Trophoblast cell (in vitro differentiated cells and primary cell): ENCODE measurements around the gene CPM.

ENCODE experiments used
- DNase-seq, 2 donors: peaks; one replicate each; pipeline ENCODE4 v3.0.0-alpha.2; 2016
- H2AFZ ChIP-seq: 2 replicates; pipeline ENCODE4 v1.6.1; 2013; ENCODE audit warnings: low read length, moderate library complexity, mild to moderate bottlenecking; ENCODE audit not compliant: insufficient read depth, poor library complexity
- H2AK5ac ChIP-seq: 2 replicates; pipeline ENCODE4 v1.6.1; 2013; ENCODE audit warnings: mild to moderate bottlenecking, low read length
- H2BK120ac ChIP-seq: 2 replicates; pipeline ENCODE4 v1.6.1; 2013; ENCODE audit warnings: low read length, mild to moderate bottlenecking, moderate library complexity; ENCODE audit not compliant: insufficient read depth, poor library complexity
- H2BK12ac ChIP-seq: 2 replicates; pipeline ENCODE4 v1.6.1; 2013; ENCODE audit warnings: mild to moderate bottlenecking, low read length, moderate library complexity
- H2BK5ac ChIP-seq: 2 replicates; pipeline ENCODE4 v1.6.1; 2013; ENCODE audit warnings: low read length, low read depth, moderate library complexity, mild to moderate bottlenecking; ENCODE audit not compliant: poor library complexity
- H3K14ac ChIP-seq: 2 replicates; pipeline ENCODE4 v1.6.1; 2013; ENCODE audit warnings: mild to moderate bottlenecking, low read length
- H3K18ac ChIP-seq: 2 replicates; pipeline ENCODE4 v1.6.1; 2013; ENCODE audit warnings: mild to moderate bottlenecking, low read length
- H3K23ac ChIP-seq: 2 replicates; pipeline ENCODE4 v1.6.1; 2013; ENCODE audit warnings: low read length
- H3K27ac ChIP-seq: 2 replicates; pipeline ENCODE4 v1.5.1; 2013; ENCODE audit warnings: low read depth, mild to moderate bottlenecking, inconsistent platforms, low read length, moderate library complexity
- H3K27me3 ChIP-seq: 2 replicates; pipeline ENCODE4 v1.6.1; 2013; ENCODE audit warnings: inconsistent platforms, mild to moderate bottlenecking, low read length, moderate library complexity; ENCODE audit not compliant: insufficient read depth
- H3K36me3 ChIP-seq, 2 experiments: 1 replicate in 1 of 2; 2 replicates in 1 of 2; pipeline ENCODE4 v1.6.1; 2013; ENCODE audit warnings: low read length in 2 of 2, mild to moderate bottlenecking in 2 of 2, moderate library complexity in 1 of 2; ENCODE audit not compliant: insufficient read depth in 2 of 2, control insufficient read depth in 1 of 2
- H3K4ac ChIP-seq: 2 replicates; pipeline ENCODE4 v1.6.1; 2013; ENCODE audit warnings: low read depth, mild to moderate bottlenecking, low read length, moderate library complexity
- H3K4me1 ChIP-seq, 2 experiments: 1 replicate in 1 of 2; 2 replicates in 1 of 2; pipeline ENCODE4 v1.6.1; 2013; ENCODE audit warnings: low read length in 2 of 2, mild to moderate bottlenecking in 2 of 2, moderate library complexity in 1 of 2; ENCODE audit not compliant: insufficient read depth in 2 of 2, control insufficient read depth in 1 of 2
- H3K4me2 ChIP-seq: 2 replicates; pipeline ENCODE4 v1.6.1; 2013; ENCODE audit warnings: inconsistent platforms, mild to moderate bottlenecking, low read length, moderate library complexity
- H3K4me3 ChIP-seq: 2 replicates; pipeline ENCODE4 v1.5.1; 2013; ENCODE audit warnings: mild to moderate bottlenecking, low read depth, low read length, inconsistent platforms
- H3K79me1 ChIP-seq: one replicate; pipeline ENCODE4 v1.6.1; 2013; ENCODE audit warnings: low read length
- H3K79me2 ChIP-seq: 2 replicates; pipeline ENCODE4 v1.6.1; 2013; ENCODE audit warnings: low read length, mild to moderate bottlenecking; ENCODE audit not compliant: control insufficient read depth, insufficient read depth, poor library complexity
- H3K9ac ChIP-seq: 2 replicates; pipeline ENCODE4 v1.6.1; 2013; ENCODE audit warnings: mild to moderate bottlenecking, low read length
- H3K9me3 ChIP-seq: 2 replicates; pipeline ENCODE4 v1.6.1; 2013; ENCODE audit warnings: low read depth, mild to moderate bottlenecking, control low read depth, inconsistent platforms, low read length; ENCODE audit not compliant: insufficient read depth
- H4K12ac ChIP-seq: 2 replicates; pipeline ENCODE4 v1.6.1; 2013; ENCODE audit warnings: low read depth, mild to moderate bottlenecking, low read length, moderate library complexity
- H4K8ac ChIP-seq: 2 replicates; pipeline ENCODE4 v1.6.1; 2013; ENCODE audit warnings: low read depth, mild to moderate bottlenecking, low read length, moderate library complexity
- H4K91ac ChIP-seq: one replicate; pipeline ENCODE4 v1.6.1; 2013; ENCODE audit warnings: low read depth, mild to moderate bottlenecking, low read length, moderate library complexity
- WGBS: extraction: QIAGEN DNeasy Blood & Tissue Kit; methylation state at CpG from one replicate; pipeline ENCODE4 v1.1.7; 2013; ENCODE audit warnings: missing lambda C conversion rate; ENCODE audit not compliant: insufficient read length, insufficient coverage; ENCODE audit errors: extremely low coverage; 5-methylcytosine and 5-hydroxymethylcytosine counted together

Gene CPM

GRCh38 chr12:68954811-68955210 lies 21.8 kb upstream of the CPM start:
- no peak overlapping the region for H3K27ac ChIP-seq
- no peak overlapping the region for H4K91ac ChIP-seq
- no peaks in the 10 kb centered on the region for H3K79me2 ChIP-seq
- no peak overlapping the region for H3K18ac ChIP-seq
- no peak overlapping the region for H3K4ac ChIP-seq
- WGBS, result no CpG with 5 or more reads among the region's 7 CpGs
- no peak overlapping the region for H2AFZ ChIP-seq
- no peak overlapping the region for H2BK12ac ChIP-seq
- no peak overlapping the region for H3K9ac ChIP-seq
- H3K4me3 ChIP-seq, result no peak overlapping the region
- no peak overlapping the region for H2BK120ac ChIP-seq
- no peak overlapping the region for H3K14ac ChIP-seq
- H2AK5ac ChIP-seq, result no peak overlapping the region
- no peak overlapping the region for H3K23ac ChIP-seq
- peak; percentile 30 to 66 for DNase-seq
- peaks cover 9% of the 10 kb centered on the region for H3K9me3 ChIP-seq
- H3K4me2 ChIP-seq, result no peak overlapping the region
- no peaks in the 10 kb centered on the region for H3K4me1 ChIP-seq
- no peak overlapping the region for H4K8ac ChIP-seq
- H4K12ac ChIP-seq, result no peak overlapping the region
- no peak overlapping the region for H2BK5ac ChIP-seq
- peaks cover 0 to 2% of the 10 kb centered on the region in 2 experiments for H3K36me3 ChIP-seq
- H3K27me3 ChIP-seq, result no peaks in the 10 kb centered on the region
- H3K79me1 ChIP-seq, result peaks cover 2% of the 10 kb centered on the region

- Histone ChIP-seq H3K36me3 (peaks cover 0 to 2% of the 10 kb centered on the region in 2 experiments), H3K14ac (no peak overlapping the region), H3K27me3 (no peaks in the 10 kb centered on the region), H4K91ac (no peak overlapping the region), H3K4ac (no peak overlapping the region), H2AK5ac (no peak overlapping the region), H3K79me1 (peaks cover 2% of the 10 kb centered on the region), H3K9me3 (peaks cover 9% of the 10 kb centered on the region), H2BK5ac (no peak overlapping the region), H3K79me2 (no peaks in the 10 kb centered on the region), H3K4me1 (no peaks in the 10 kb centered on the region), H3K18ac (no peak overlapping the region), H3K23ac (no peak overlapping the region), H2BK12ac (no peak overlapping the region), H3K27ac (no peak overlapping the region), H3K4me3 (no peak overlapping the region), H2AFZ (no peak overlapping the region), H4K8ac (no peak overlapping the region), H3K9ac (no peak overlapping the region), H3K4me2 (no peak overlapping the region), H2BK120ac (no peak overlapping the region), H4K12ac (no peak overlapping the region)
- peak; percentile 87 to 89 for DNase-seq
- no CpG with 5 or more reads among the region's 2 CpGs for WGBS
Measured at GRCh38 chr12:68953536-68953935, 20.6 kb upstream of the CPM start.

- no peak overlapping the region for H3K9ac ChIP-seq
- H3K36me3 ChIP-seq, result peaks cover 0 to 2% of the 10 kb centered on the region in 2 experiments
- H3K27me3 ChIP-seq, result no peaks in the 10 kb centered on the region
- WGBS, result no CpG with 5 or more reads among the region's 6 CpGs
- H3K14ac ChIP-seq, result no peak overlapping the region
- no peak overlapping the region for H2BK12ac ChIP-seq
- peaks cover 9% of the 10 kb centered on the region for H3K9me3 ChIP-seq
- H4K91ac ChIP-seq, result peak overlapping the region; percentile 39
- peaks cover 2% of the 10 kb centered on the region for H3K79me1 ChIP-seq
- H2BK120ac ChIP-seq, result peak overlapping the region; percentile 70
- no peak overlapping the region for H4K8ac ChIP-seq
- H3K18ac ChIP-seq, result no peak overlapping the region
- H4K12ac ChIP-seq, result no peak overlapping the region
- no peak overlapping the region for H3K27ac ChIP-seq
- H2AFZ ChIP-seq, result no peak overlapping the region
- DNase-seq, result peak in 1 of 2 donors; percentile 16
- no peaks in the 10 kb centered on the region for H3K4me1 ChIP-seq
- no peak overlapping the region for H3K4me2 ChIP-seq
- H3K4me3 ChIP-seq, result no peak overlapping the region
- H2AK5ac ChIP-seq, result no peak overlapping the region
- H3K23ac ChIP-seq, result no peak overlapping the region
- no peaks in the 10 kb centered on the region for H3K79me2 ChIP-seq
- no peak overlapping the region for H3K4ac ChIP-seq
- no peak overlapping the region for H2BK5ac ChIP-seq
Measured at GRCh38 chr12:68951652-68952051, 18.7 kb upstream of the CPM start.

GRCh38 chr12:68950511-68950910 lies 17.5 kb upstream of the CPM start:
- Histone ChIP-seq H3K9ac (no peak overlapping the region), H3K79me1 (peaks cover 2% of the 10 kb centered on the region), H3K36me3 (no peaks in the 10 kb centered on the region), H3K79me2 (no peaks in the 10 kb centered on the region), H4K12ac (no peak overlapping the region), H2BK120ac (no peak overlapping the region), H3K27ac (no peak overlapping the region), H3K4me2 (no peak overlapping the region), H3K14ac (no peak overlapping the region), H3K23ac (no peak overlapping the region), H3K4me1 (no peaks in the 10 kb centered on the region), H2BK12ac (no peak overlapping the region), H2AFZ (no peak overlapping the region), H3K27me3 (no peaks in the 10 kb centered on the region), H2AK5ac (no peak overlapping the region), H3K18ac (no peak overlapping the region), H4K8ac (no peak overlapping the region), H2BK5ac (no peak overlapping the region), H4K91ac (no peak overlapping the region), H3K4ac (no peak overlapping the region), H3K4me3 (no peak overlapping the region), H3K9me3 (peaks cover 2% of the 10 kb centered on the region)
- peak; percentile 74 to 86 for DNase-seq
- no CpG with 5 or more reads among the region's 4 CpGs for WGBS
